ENCODE measurements around the gene NHLRC1.

The NHLRC1 gene

DNA sequence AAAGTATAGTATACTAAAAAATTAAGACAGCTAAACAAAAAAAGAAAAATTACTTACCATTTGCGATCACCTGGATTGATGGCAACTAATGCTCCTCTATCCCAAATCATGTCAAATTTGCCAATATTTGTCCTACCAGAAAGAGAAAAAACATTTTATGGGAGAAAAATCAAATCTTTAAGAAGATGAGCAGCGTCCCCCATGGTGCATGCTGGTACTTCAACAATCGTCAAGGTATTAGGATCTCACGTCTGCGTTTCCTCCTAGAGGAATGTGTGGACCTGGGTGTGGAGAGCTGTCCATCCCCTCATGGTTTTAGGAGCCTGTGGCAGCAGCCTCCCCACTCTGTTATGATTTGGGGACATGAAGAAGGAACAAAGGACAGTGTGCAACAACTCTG is 16.4 kb upstream of the NHLRC1 start:
- DNase-seq, result no peak

- DNase-seq, result no peak
Measured at GRCh38 chr6:18136260-18136659, 13.8 kb upstream of the NHLRC1 start.

DNA sequence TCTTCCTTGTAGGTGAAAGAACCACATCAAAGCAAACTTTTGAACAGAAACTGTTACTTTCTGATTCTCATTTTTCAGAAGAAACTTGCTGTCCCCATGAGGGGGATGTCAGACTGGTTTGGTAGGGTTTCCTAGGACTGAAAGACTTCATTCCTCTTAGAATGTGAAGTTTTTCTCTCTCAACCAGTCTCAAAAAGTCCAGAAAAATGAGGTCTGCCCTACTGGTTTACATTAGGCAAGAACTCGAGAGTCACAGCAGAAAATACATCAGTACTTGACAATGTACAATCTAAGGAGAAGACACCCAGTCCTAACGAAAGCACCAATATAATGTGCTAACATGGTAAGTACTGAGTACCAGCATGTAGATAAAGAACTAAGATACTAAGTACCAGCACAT is 12.7 kb upstream of the NHLRC1 start:
- no peak for DNase-seq

- no peak for DNase-seq
Measured at GRCh38 chr6:18132346-18132745, 9.9 kb upstream of the NHLRC1 start.

DNA sequence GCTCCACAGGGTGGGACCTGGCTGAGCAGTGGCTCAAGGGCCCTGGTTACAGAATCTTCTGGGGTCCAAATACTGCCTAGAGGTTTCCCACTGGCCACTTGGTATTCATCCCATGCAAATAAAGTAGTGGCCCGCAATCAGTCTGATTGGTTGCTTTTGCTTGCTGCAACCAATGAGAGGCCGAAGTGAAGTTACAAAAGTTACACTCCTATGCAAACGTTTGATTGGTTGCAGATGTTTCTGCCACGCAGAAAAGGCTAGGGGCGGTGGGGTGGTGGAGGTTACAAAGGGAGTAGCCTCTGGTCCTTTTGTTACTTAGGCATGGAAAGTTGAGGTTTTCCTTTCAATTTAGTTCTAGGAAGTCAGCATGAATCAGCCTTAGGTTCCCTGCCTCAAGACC is 3.6 kb upstream of the NHLRC1 start:
- no peak for DNase-seq

DNA sequence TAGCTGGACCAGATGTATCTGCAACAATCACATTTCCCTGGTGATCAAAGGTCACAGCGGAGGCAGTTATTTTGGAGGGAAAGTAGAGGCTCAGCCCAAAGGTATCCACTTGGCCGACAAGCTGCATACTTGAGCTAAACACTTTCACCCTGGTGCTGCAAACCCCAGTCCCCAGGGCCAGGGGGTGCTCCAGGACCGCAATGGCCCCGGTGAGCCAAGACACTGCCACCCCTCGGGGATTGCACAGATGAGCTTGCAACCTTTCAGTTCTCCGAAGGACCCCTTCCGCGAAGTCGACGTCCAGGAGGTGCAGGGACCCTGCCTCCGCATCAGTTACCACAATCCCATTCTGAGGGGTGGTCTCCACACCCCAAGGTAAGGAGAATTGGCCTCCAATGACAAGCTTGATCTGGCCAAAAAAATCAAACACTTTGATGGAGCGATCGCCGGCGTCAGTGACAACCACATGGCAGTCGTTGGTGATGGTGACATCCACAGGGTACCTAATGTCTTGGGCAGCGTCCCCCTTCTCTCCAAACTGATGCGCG is 823 bp downstream of the NHLRC1 start:
- DNase-seq, result no peak

DNA sequence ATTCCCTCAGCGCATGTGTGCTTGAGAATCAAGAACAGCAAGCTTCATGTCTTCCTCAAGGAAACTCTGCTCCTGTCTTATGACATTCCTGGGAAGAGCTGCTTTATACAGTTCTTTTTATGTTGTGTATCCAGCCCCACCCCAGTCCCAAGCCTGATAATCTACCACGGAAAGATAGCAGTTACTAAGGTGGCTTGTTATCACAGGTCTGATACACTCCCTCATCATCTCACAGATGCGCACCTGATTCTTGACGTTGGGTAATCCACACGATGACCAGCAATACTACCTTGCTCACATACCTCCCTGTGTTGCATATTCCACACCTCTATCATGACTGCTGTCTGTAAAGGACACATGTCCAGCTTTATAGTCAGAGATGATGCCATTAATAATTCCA is 3.2 kb downstream of the NHLRC1 start:
- no peak for DNase-seq

- DNase-seq, result no peak
Measured at GRCh38 chr6:18118330-18118729, 4.1 kb downstream of the NHLRC1 start.

- DNase-seq, result no peak
Measured at GRCh38 chr6:18117136-18117535, 5.3 kb downstream of the NHLRC1 start.

DNA sequence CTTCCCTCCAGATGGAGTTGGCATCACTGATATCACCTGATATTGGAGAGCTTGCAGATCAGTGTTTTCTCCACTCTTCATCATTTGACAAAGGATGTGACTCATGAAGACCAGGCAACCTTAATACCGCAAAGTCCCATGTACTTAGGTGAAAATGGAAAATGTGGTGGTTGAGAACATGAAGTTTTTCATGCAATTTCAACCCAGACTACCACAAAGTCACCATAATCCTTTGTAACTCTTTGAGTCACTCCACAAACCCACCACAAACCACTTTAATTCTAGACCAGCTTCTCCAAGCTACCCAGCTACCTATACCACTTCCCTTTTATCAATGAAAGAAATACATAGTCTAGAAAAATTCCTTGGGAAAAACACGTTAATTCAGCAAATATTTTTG is 7.1 kb downstream of the NHLRC1 start:
- DNase-seq, result no peak

GRCh38 chr6:18110162-18110561 is 12.3 kb downstream of the NHLRC1 start:
- no peak for DNase-seq

- DNase-seq, result no peak
Measured at GRCh38 chr6:18107061-18107460, 15.4 kb downstream of the NHLRC1 start.

DNA sequence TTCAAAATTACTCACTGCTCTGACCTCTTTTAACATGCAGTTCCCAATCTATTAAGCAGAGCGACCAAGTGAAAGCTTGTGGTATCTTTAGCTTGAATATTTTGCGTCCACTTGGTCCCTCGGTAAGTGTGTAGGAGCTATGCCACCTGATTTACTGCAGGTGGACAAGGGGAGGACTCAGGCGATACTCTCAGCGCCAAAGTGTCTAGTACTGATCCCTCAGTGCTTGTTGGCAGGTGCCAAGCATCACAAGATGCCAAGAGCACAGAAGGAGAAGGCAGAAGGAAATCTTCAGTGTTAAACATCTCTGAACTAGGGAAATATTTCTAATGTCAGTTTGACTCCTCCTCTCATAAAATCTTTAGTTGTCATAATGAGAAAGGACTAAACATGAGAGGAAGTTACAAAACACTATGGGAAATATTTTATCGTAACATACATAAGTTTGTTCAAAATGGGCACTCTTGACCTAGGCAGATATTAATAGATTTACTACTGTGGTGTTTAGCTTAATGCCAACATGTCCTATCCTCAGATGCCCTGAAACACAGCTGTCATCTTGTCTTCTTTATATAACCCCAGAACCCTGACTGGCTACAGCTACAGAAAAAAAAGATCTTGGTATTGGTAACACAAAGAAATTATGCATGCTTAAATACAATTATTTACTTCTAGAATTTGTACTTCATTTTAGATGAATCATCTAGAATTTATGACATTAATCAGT is 19.5 kb downstream of the NHLRC1 start:
- no peak for DNase-seq

GRCh38 chr6:18101873-18102272 is 20.6 kb downstream of the NHLRC1 start:
- DNase-seq, result no peak

- DNase-seq, result no peak
Measured at GRCh38 chr6:18101271-18101670, 21.2 kb downstream of the NHLRC1 start.

GRCh38 chr6:18100296-18100695 is 22.2 kb downstream of the NHLRC1 start:
- DNase-seq, result no peak

GRCh38 chr6:18099511-18099910 is 23.0 kb downstream of the NHLRC1 start:
- DNase-seq, result no peak

- DNase-seq, result no peak
Measured at GRCh38 chr6:18096423-18096822, 26.1 kb downstream of the NHLRC1 start.

DNA sequence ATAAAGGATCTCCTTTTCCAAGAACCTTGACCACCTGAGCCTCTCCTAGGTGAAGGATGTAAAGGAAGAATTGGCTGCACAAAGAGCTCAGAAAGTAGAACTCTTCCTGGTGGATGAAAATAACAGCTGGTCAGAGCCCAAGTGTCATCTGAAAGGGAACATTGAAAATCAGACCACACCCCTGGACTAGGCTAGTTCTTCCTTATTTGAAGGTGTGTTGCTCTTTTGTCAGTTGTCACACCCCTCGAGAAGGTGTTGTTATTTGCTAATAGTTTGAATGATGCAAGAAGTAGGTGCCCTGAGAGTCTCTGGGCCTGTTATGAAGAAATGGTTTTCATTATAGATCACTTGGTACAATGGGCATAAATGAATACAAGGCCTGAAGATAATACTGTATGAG is 31.1 kb downstream of the NHLRC1 start:
- DNase-seq, result no peak

GRCh38 chr6:18090349-18090786 is 32.1 kb downstream of the NHLRC1 start:
- no peak for DNase-seq

DNA sequence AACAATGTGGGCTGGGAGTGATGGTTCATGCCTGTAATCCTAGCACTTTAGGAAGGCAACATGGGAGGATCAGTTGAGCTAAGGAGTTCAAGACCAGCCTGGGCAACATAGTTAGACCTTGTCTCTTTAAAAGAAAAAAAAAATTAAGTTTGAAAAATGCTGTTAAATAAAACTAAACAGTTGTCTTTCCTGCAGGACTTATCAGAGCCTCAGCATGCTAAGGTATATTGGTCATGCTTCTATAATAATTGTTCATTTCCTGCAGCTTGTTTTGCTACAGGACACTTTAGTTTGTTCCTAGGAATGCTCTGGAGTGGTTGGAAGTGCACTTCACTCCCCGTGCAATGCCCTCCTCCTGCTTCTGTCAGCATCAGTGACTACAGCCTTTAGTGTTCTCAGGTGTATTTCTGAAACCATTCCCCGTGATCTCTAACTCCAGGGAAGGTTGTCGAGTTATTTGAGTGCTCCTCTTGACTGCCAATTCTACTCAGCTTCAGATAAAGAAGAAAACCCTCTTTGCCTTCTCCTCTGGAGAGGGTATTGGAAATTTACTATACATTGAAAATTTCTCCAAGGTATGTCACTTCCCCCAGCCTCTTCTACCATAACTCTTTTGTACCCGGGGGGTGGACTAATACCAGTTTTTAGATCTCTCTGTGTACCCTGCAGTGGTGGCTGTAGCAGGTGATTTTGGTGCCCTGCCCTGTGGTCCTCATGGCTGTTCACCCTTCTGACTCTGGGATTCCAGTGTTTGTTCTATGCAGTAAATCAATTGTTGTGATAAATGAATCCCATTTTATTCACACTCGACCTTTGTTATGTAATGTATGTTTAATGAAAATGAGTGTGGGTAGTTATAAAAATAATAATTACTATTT is 33.8 kb downstream of the NHLRC1 start:
- DNase-seq, result no peak

GRCh38 chr6:18087396-18088165 is 34.9 kb downstream of the NHLRC1 start:
- DNase-seq, result no peak

GRCh38 chr6:18081025-18081668 is 41.3 kb downstream of the NHLRC1 start:
- DNase-seq, result no peak

Measured in activated T-cell treated with anti-CD3 and anti-CD28 coated beads for 4 hours (primary cell).